Medulla oblongata (tissue), 1 donor: ENCODE measurements around the gene ANKLE1.
A peak's percentile ranks its signal among the peaks of the same experiment; 100 is the strongest.

Experiments
- DNase-seq: peaks from one replicate; pipeline ENCODE4 v3.0.0-alpha.2; 2015; ENCODE audit errors: extremely low spot score

Gene ANKLE1

DNA sequence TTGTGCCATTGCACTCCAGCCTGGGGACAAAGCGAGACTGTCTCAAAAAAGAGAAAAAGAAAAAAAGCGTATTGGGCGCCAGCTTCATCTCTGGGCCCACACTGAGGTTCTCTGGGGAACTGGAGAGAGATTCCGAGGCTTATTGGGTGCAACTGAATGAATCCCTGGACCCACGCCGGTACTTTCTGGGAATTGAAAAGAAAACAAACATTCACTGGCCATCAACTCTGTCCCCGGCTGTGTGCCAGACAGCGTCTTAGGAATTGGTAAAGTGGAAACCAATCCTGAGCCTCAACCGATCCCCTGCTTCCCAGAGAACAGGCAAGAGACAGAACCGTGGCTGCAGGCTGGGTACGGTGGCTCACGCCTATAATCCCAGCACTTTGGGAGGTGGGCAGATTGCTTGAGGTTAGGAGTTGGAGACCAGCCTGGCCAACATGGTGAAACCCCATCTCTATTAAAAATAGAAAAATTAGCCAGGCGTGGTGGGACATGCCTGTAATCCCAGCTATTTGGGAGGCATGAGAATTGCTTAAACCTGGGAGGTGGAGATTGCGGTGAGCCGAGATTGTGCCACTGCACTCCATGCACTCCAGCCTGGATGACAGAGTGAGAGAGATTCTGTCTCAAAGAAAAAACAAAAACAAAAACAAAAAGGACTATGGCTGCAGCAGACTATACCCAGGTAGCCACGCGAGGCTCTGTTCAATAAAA lies 44.3 kb downstream of the ANKLE1 start:
- DNase-seq = peak; percentile 88

- DNase-seq = no peak
Measured at GRCh38 chr19:17326595-17326966, 44.9 kb downstream of the ANKLE1 start.

GRCh38 chr19:17327068-17327653 lies 45.5 kb downstream of the ANKLE1 start:
- no peak for DNase-seq

- no peak for DNase-seq
Measured at GRCh38 chr19:17327654-17328516, 46.2 kb downstream of the ANKLE1 start.

GRCh38 chr19:17328517-17329365 lies 47.0 kb downstream of the ANKLE1 start:
- no peak for DNase-seq

DNA sequence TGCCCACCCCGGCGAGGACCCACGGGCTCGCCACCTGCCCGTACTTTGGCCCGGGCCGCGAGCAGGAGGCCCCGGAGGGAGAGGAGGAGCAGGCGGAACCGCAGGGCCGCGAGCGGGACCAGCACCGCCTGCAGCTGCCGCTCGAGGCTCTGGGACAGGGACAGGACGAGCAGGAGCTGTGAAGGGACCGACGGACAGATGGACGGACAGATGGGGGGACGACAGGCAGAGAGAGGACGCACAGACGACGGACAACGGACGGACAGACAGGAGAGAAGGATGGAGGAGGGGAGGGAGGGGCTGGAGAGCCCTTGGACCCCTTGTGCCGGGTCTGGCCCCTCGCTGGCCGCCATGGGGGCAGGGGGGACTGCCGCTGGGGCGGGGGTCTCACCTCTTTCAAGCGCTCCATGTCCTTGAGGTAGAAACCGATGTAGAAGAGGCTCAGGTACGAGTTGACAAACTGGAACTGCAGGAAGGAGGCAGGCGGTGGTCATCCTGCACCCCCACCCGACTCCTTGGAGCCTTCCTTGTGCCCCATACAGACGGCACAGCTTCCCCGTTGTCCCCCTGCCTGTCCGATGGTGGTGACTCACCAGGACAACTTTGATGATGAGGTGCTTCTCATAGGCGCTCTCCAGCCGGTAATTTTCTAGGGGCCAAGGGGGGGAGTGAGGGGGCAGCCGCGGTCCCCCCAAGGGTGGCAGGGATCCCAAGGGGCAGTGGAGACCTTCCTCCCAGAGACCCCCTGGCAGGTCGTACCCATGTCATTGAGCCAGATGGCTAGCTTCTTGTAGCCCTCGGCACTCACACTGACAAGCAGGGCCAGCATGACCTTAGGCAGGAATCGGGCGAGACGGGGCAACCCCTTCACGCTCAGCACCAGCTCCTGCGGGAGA lies 47.9 kb downstream of the ANKLE1 start:
- no peak for DNase-seq

DNA sequence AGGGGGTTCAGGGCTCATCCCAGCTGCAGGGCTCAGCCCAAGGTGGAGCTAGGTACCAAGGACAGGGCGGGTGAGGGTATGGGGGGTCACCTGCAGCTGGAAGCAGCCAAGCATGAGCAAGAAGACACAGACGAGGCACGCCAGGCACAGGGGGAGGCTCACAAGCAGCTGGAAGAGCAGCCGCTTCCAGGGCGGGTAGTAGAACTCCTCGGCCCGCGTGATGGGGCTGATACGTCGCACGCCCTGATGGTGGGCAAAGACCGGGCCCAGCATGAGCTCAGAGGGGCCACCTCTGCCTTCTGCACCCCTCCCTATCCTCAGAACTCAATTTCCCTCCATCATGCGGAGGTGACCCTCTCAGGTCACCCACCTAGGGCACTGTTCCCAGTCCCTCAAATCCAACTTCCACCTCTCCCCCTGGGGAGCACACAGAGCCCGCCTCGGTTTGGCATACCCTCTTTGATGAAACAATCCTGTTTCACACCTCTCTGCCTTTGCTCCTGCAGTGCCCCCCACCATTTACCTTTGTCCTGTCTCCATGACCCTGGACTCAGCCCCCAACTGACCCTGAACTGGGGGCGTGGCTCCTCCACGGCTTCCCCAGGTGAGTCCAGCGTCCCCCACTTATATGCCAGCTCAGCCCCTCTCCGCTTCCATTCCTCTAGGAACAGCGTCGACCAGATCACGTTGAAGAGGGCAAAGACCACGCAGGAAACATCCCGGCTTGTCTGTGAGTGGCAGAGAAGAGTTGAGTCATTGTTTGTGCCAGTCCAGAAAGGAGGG lies 48.8 kb downstream of the ANKLE1 start:
- DNase-seq = no peak

- no peak for DNase-seq
Measured at GRCh38 chr19:17331045-17331558, 49.4 kb downstream of the ANKLE1 start.

- no peak for DNase-seq
Measured at GRCh38 chr19:17332360-17332676, 50.6 kb downstream of the ANKLE1 start.

- DNase-seq = no peak
Measured at GRCh38 chr19:17332677-17333581, 51.2 kb downstream of the ANKLE1 start.

GRCh38 chr19:17333611-17334413 lies 52.1 kb downstream of the ANKLE1 start:
- no peak for DNase-seq

DNA sequence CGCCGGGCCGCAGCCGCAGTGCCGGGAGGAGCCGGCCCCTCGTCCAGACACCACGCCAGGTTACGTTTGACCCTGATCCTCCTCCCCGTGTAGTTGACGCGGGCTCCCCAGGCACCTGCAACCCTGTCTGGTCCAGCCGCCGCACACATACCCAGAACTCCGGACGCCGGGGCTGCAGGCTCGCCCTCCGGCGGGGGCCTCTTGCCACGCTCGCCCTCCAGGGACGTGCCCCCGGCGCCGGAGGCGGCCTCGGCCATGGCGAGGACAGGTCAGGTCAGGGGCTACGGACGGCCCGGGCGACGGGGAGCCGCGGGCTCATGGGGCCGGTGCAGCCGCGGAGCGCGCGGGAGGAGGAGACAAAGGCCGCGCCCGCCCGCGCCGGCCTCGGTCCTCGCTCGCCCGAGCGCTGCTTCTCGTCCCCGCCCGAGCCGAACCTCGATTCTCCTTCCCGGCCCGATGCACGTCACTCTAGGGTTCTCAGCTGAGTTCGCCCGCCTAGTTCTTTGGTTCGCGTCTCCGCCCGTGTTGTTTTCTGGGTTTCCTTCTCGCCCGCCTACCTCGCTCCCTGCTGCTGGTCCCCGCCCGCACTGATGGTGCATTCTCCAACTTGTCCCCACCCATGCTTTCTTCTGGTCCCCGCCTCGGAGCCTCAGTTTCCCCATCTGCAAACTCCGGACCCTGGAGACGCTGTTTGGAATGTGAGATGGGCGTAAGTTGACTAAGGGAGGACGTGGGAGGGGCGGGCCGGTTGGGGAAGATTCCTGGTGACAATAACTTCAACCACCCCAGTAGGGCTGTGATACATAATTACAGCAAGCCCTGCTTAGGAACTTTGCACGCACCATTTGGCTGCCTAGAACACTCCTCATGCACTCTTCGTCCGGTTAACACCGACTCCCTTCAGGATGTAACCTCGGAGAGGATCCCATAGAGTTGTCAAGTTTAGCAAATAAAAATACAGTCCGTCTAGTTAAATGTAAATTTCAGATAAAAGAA lies 53.0 kb downstream of the ANKLE1 start, which contains the start of gene ANO8:
Gene ANO8 (minus strand): TSS at position 442 of the 996 bp plus-strand sequence. CDS start 185 bp downstream, at position 257.
- peak; percentile 97 for DNase-seq

DNA sequence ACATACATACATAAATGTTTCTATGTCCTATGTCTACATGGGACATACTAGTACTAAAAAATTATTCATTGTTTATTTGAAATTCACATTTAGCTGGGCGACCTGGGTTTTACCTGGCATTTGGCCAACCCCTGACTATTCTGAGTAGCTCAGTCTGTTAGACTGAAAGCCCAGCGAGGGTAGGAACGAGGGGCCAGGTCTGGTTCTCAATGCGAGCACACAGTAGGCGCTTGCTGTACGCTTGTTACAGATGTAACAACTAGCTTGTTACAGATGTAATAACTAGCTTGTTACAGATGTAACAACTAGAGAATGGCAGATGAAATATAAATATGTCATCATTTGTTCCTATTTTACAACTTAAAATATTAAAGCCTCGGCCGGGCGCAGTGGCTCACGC lies 53.9 kb downstream of the ANKLE1 start:
- DNase-seq = no peak
